Measurements from ENCODE around the gene RETREG3. TPM values are rescaled to one million over a fixed set of nuclear protein-coding genes. Genes with fewer than 3 reads are reported as not detected.

The RETREG3 gene
- polyA plus RNA-seq, 1 donor from 2014 or later: 34.6 TPM

DNA sequence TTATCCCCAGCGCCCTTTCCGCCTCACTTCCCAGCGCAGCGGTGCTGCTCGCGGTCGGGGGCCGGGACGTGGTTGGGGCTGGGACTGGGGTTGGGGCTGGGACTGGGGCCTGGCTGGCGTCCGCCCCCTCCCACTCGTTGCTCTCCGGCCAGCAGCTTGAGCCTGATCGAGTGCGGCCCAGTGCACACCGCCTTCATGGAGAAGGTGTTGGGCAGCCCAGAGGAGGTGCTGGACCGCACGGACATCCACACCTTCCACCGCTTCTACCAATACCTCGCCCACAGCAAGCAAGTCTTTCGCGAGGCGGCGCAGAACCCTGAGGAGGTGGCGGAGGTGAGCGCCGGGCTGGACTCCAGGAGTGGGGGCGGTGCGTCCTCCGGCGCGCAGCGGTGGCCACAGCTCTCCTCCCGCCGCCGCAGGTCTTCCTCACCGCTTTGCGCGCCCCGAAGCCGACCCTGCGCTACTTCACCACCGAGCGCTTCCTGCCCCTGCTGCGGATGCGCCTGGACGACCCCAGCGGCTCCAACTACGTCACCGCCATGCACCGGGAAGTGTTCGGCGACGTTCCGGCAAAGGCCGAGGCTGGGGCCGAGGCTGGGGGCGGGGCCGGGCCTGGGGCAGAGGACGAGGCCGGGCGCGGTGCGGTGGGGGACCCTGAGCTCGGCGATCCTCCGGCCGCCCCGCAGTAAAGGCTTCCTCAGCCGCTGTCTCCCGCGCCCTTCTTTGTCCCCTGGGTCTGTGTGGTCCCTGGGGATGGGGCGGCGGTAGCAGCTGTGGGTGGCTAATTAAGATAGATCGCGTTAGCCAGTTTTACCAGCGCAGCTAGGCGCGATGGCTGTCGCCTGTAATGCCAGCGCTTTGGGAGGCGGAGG is 54.7 kb downstream of the RETREG3 start:
- peak overlapping the region; percentile 77 for H2AFZ ChIP-seq (ENCODE audit: low read depth, low read length)
- peak overlapping the region; percentile 84 for H3K27ac ChIP-seq (ENCODE audit: low read length)

DNA sequence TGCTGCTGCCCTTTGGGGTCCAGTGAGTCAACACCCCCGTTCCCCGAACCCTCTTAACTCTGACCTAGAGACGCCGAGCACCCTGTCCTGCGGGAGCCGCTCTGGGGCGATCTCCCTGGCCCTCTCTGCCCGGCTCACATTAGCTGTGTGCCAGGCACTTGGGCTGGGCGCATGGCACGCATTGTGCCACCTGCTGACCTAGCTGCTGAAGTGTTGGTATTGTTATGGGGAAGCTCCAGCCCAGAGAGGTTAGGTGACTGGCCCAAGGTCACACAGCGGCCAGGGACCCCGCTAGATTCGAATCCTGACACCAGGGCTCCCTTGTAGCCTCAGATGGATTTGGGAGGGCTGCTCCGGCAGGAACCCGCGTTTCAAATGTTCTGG is 55.3 kb downstream of the RETREG3 start:
- Histone ChIP-seq H3K27ac (ENCODE audit: low read length) (peak overlapping the region; percentile 84), H3F3A (ENCODE audit: insufficient read depth, low read length, poor library complexity, severe bottlenecking) (no peaks in the 10 kb centered on the region), H3K4me3 (ENCODE audit: low read length) (peak overlapping the region; percentile 85), H3K36me3 (ENCODE audit: insufficient read depth, low read length) (no peaks in the 10 kb centered on the region), H3K9me3 (ENCODE audit: low read length) (no peaks in the 10 kb centered on the region), H2AFZ (ENCODE audit: low read depth, low read length) (no peak overlapping the region), H3K9me2 (ENCODE audit: insufficient read depth, low read length) (no peaks in the 10 kb centered on the region), H3K27me3 (ENCODE audit: insufficient read depth, low read depth, low read length) (no peaks in the 10 kb centered on the region), H3K79me2 (replicated peaks; ENCODE audit: insufficient read depth, low read length) (no peaks in the 10 kb centered on the region), H4K20me1 (ENCODE audit: insufficient read depth) (no peaks in the 10 kb centered on the region), H3K9ac (ENCODE audit: low read length) (peak overlapping the region; percentile 92), H3K4me2 (ENCODE audit: low read length) (peak overlapping the region; percentile 8)
- no peak for TF ChIP-seq EZH2 (IDR thresholded peaks at IDR 0.05; ENCODE audit: borderline replicate concordance, insufficient read depth, low read length, poor library complexity, severe bottlenecking)
- TF ChIP-seq TAF1 (IDR thresholded peaks at IDR 0.05; ENCODE audit: low read depth): no peak
- TF ChIP-seq, protein P1, sequence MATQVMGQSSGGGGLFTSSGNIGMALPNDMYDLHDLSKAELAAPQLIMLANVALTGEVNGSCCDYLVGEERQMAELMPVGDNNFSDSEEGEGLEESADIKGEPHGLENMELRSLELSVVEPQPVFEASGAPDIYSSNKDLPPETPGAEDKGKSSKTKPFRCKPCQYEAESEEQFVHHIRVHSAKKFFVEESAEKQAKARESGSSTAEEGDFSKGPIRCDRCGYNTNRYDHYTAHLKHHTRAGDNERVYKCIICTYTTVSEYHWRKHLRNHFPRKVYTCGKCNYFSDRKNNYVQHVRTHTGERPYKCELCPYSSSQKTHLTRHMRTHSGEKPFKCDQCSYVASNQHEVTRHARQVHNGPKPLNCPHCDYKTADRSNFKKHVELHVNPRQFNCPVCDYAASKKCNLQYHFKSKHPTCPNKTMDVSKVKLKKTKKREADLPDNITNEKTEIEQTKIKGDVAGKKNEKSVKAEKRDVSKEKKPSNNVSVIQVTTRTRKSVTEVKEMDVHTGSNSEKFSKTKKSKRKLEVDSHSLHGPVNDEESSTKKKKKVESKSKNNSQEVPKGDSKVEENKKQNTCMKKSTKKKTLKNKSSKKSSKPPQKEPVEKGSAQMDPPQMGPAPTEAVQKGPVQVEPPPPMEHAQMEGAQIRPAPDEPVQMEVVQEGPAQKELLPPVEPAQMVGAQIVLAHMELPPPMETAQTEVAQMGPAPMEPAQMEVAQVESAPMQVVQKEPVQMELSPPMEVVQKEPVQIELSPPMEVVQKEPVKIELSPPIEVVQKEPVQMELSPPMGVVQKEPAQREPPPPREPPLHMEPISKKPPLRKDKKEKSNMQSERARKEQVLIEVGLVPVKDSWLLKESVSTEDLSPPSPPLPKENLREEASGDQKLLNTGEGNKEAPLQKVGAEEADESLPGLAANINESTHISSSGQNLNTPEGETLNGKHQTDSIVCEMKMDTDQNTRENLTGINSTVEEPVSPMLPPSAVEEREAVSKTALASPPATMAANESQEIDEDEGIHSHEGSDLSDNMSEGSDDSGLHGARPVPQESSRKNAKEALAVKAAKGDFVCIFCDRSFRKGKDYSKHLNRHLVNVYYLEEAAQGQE (IDR thresholded peaks at IDR 0.05; ENCODE audit: borderline replicate concordance): no peak
- TF ChIP-seq SMC3 (conservative IDR thresholded peaks at IDR 0.05; ENCODE audit: poor library complexity): no peak
- TF ChIP-seq, protein P2, sequence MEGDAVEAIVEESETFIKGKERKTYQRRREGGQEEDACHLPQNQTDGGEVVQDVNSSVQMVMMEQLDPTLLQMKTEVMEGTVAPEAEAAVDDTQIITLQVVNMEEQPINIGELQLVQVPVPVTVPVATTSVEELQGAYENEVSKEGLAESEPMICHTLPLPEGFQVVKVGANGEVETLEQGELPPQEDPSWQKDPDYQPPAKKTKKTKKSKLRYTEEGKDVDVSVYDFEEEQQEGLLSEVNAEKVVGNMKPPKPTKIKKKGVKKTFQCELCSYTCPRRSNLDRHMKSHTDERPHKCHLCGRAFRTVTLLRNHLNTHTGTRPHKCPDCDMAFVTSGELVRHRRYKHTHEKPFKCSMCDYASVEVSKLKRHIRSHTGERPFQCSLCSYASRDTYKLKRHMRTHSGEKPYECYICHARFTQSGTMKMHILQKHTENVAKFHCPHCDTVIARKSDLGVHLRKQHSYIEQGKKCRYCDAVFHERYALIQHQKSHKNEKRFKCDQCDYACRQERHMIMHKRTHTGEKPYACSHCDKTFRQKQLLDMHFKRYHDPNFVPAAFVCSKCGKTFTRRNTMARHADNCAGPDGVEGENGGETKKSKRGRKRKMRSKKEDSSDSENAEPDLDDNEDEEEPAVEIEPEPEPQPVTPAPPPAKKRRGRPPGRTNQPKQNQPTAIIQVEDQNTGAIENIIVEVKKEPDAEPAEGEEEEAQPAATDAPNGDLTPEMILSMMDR (IDR thresholded peaks at IDR 0.05; ENCODE audit: poor library complexity, severe bottlenecking): no peak
- TF ChIP-seq EP300 (conservative IDR thresholded peaks at IDR 0.05; ENCODE audit: poor library complexity, severe bottlenecking): no peak
- no peak for TF ChIP-seq MXI1 (conservative IDR thresholded peaks at IDR 0.05; ENCODE audit: poor library complexity, severe bottlenecking)
- TF ChIP-seq POLR2AphosphoS5 (IDR thresholded peaks at IDR 0.05): no peak
- no peak for TF ChIP-seq RAD21 (conservative IDR thresholded peaks at IDR 0.05)

More for the DNA sequence above, 54.7 kb downstream of the RETREG3 start:
- no peaks in the 10 kb centered on the region for H3K79me2 ChIP-seq (replicated peaks; ENCODE audit: insufficient read depth, low read length)
- TF ChIP-seq TAF1 (IDR thresholded peaks at IDR 0.05; ENCODE audit: low read depth) (peak; percentile 69), EZH2 (IDR thresholded peaks at IDR 0.05; ENCODE audit: borderline replicate concordance, insufficient read depth, low read length, poor library complexity, severe bottlenecking) (no peak), SMC3 (conservative IDR thresholded peaks at IDR 0.05; ENCODE audit: poor library complexity) (no peak), MXI1 (conservative IDR thresholded peaks at IDR 0.05; ENCODE audit: poor library complexity, severe bottlenecking) (peak; percentile 81), RAD21 (conservative IDR thresholded peaks at IDR 0.05) (no peak), EP300 (conservative IDR thresholded peaks at IDR 0.05; ENCODE audit: poor library complexity, severe bottlenecking) (peak; percentile 62), POLR2AphosphoS5 (IDR thresholded peaks at IDR 0.05) (peak; percentile 86)
- TF ChIP-seq, protein P1 (IDR thresholded peaks at IDR 0.05; ENCODE audit: borderline replicate concordance): peak; percentile 48
- H3K9me2 ChIP-seq (ENCODE audit: insufficient read depth, low read length): no peaks in the 10 kb centered on the region
- no peaks in the 10 kb centered on the region for H3K9me3 ChIP-seq (ENCODE audit: low read length)
- H3K36me3 ChIP-seq (ENCODE audit: insufficient read depth, low read length): no peaks in the 10 kb centered on the region
- peak overlapping the region; percentile 92 for H3K9ac ChIP-seq (ENCODE audit: low read length)
- peak overlapping the region; percentile 98 for H3K4me2 ChIP-seq (ENCODE audit: low read length)
- H3K4me3 ChIP-seq (ENCODE audit: low read length): peak overlapping the region; percentile 85
- no peaks in the 10 kb centered on the region for H4K20me1 ChIP-seq (ENCODE audit: insufficient read depth)
- H3F3A ChIP-seq (ENCODE audit: insufficient read depth, low read length, poor library complexity, severe bottlenecking): no peaks in the 10 kb centered on the region
- no peaks in the 10 kb centered on the region for H3K27me3 ChIP-seq (ENCODE audit: insufficient read depth, low read depth, low read length)

Measured in neural cell (in vitro differentiated cells).